ENCODE results near the gene CD320.
"Not testable (repeated sequence)": the region's sequence is repeated elsewhere in the genome, so short reads cannot be mapped to it uniquely, and the experiment has no call there.

The CD320 gene

DNA sequence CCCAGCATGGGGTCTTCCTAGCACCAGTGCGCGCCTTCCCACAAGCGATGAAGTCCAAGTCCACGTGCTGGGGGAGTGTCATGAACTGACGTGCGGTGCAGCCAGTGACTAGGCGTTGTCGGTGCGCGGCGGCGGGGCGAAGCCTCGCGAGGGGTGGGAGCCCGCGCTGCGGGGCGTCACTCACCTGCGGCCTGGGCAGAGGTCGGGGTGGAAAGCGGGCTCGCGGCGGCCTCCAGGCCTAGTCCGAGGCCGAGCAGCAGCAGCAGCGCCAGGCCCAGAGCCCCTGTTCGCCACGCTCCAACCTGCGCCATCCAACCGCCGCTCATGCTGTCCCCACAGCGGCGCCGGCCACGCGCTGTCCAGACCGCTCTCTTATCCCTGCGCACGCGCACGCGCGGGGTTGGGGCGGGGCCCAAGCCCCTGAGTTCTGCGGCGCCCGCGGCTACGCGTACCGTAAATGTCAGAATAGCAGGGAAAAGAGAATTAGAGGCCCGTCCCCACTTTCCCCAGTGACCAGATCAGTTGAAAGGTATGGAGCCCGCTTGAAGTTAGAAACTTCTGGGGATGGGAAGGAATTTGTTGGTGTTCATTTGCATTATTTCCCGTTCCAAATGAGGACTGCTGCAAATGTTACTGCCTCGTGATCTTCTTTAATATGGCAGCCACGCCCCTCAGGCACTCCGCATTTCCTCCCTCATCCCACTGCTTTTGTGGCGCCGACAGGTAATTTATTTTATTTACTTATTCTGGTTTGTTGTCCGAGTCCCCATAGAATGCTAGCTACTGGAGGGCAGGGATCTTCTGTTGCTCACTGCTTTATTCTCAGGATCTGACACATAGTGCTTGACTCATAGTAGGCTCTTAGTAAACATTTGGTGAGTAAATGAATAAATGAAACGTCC is at the start of gene CD320:
CD320 (minus strand) TSS at position 394 of the 902 bp plus-strand sequence; CDS start at position 326, 68 bp downstream.
- DNase-seq (ENCODE audit: low read depth) = peak; percentile 75

GRCh38 chr19:8357007-8357521 is 48.9 kb upstream of the CD320 start:
- DNase-seq (ENCODE audit: low read depth) = no peak

GRCh38 chr19:8355631-8356402 is 47.7 kb upstream of the CD320 start:
- DNase-seq (ENCODE audit: low read depth) = no peak

GRCh38 chr19:8352845-8353244 is 44.7 kb upstream of the CD320 start:
- not testable (repeated sequence) for DNase-seq (ENCODE audit: low read depth)

- no peak for DNase-seq (ENCODE audit: low read depth)
Observed at GRCh38 chr19:8352134-8352827, 44.1 kb upstream of the CD320 start.

DNA sequence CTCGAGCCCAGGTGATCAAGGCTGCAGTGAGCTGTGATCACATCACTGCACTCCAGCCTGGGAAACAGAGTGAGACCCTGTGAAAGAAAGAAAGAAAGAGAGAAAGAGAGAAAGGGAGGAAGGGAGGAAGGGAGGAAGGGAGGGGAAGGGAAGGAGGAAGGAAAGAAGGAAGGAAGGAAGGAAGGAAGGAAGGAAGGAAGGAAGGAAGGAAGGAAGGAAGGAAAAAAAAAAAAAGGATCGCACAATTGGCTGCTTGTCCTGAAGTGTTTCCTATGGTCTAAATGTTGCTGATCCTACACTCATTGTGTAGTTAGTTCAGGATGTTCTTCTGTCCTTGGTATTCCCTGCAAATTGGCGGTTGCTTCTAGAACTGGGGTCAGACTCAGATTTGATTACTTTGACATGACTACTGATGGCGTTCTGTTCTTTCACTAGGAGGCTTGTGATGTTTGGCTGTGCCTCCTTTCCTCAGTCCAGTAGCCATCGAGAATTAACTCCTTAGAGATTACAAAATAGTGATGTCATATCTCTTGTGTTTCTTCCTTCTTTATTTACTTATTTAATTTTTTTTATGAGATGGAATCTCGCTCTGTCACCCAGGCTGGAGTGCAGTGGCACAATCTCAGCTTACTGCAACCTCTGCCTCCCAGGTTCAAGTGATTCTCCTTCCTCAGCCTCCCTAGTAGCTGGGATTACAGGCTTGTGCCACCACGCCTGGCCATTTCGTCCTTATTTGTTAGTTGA is 41.6 kb upstream of the CD320 start:
- not testable (repeated sequence) for DNase-seq (ENCODE audit: low read depth)

- no peak for DNase-seq (ENCODE audit: low read depth)
Observed at GRCh38 chr19:8343483-8343844, 35.3 kb upstream of the CD320 start.

- DNase-seq (ENCODE audit: low read depth) = peak; percentile 85
Observed at GRCh38 chr19:8342684-8343482, 34.7 kb upstream of the CD320 start, which contains the start of gene KANK3. Gene KANK3 (minus strand): TSS chr19:8343262. CDS start chr19:8337828, 5,434 bp downstream.

- DNase-seq (ENCODE audit: low read depth) = no peak
Observed at GRCh38 chr19:8342316-8342683, 34.1 kb upstream of the CD320 start.

GRCh38 chr19:8341504-8341903 is 33.3 kb upstream of the CD320 start:
- DNase-seq (ENCODE audit: low read depth) = not testable (repeated sequence)

- DNase-seq (ENCODE audit: low read depth) = no peak
Observed at GRCh38 chr19:8340341-8341096, 32.4 kb upstream of the CD320 start.

DNA sequence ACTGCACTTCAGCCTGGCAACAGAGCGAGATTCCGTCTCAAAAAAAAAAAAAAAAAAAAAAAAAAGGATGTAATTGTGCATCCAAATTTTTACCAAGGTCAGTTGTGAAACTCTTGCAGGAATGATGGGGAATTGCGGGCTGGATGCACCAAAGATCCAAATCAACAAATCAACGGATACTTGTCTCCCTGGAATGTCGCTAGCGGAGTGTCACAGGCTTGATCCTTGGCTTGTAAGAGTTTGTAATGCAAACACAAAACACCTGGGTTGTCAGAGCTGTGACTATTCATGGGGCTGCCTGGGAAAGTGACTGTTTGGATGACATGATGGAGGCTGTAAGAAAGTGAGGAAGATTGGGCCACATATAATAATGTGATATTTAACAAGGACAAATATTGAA is 30.7 kb upstream of the CD320 start:
- DNase-seq (ENCODE audit: low read depth) = no peak

DNA sequence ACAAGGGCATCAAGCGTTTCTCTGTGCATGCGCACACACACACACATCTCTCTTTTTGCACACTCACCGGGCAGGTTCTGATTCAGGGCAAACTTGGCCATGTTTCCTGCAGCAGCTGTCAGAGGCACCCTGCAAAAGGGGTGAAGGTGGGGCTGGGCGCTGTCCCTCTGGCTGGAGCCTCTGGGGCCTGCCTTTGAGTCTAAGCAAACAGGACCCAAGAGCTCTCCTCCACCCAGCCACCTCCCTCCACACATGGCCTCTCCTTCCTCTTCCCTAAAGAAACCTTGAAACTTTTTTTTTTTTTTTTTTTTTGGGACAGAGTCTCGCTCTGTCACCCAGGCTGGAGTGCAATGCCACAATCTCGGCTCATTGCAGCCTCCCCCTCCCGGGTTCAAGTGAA is 29.6 kb upstream of the CD320 start:
- no peak for DNase-seq (ENCODE audit: low read depth)

GRCh38 chr19:8336660-8337059 is 28.5 kb upstream of the CD320 start:
- DNase-seq (ENCODE audit: low read depth) = no peak

DNA sequence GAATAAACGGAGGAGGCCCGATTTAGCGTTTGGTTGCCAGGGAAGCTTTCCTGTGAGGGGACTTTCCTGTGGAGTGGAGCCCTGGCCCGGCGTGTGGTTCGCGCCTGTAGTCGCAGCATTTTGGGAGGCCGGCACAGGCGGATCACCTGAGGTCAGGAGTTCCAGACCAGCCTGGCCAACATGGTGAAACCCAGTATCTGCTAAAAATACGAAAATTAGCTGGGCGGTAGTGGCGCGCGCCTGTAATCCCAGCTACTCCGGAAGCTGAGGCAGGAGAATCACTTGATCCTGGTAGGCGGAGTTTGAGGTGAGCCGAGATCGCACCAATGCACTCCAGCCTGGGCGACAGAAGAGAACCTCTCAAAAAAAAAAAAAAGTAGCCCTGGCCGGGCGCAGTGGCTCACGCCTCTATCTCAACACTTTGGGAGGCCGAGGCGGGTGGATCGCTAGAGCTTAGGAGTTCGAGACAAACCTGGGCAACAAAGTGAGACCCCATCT is 28.0 kb upstream of the CD320 start:
- no peak for DNase-seq (ENCODE audit: low read depth)

- DNase-seq (ENCODE audit: low read depth) = no peak
Observed at GRCh38 chr19:8335343-8336071, 27.3 kb upstream of the CD320 start.

- no peak for DNase-seq (ENCODE audit: low read depth)
Observed at GRCh38 chr19:8334458-8335342, 26.5 kb upstream of the CD320 start.
